Cardiac fibroblast (primary cell): ENCODE results near the gene CSRNP3.
"Not testable (repeated sequence)": the region's sequence is repeated elsewhere in the genome, so short reads cannot be mapped to it uniquely, and the experiment has no call there.

Source experiments
- DNase-seq, 2 donors: peaks; one replicate each; pipeline versions ENCODE4 v3.0.0 to v3.0.0-alpha.2; 2010; ENCODE audit warnings: low read depth in 2 of 2
- H3K4me3 ChIP-seq, 2 donors: replicated peaks in 1 of 2; 1 replicate in 1 of 2; 2 replicates in 1 of 2; pipeline ENCODE4 v1.5.1; 2011; ENCODE audit warnings: low read depth in 2 of 2, low read length in 2 of 2, mild to moderate bottlenecking in 2 of 2, moderate library complexity in 1 of 2
- CTCF ChIP-seq: IDR thresholded peaks from one replicate; pipeline ENCODE4 v1.5.1; 2011; ENCODE audit warnings: low read depth, mild to moderate bottlenecking, low read length, inconsistent platforms

CSRNP3 gene

GRCh38 chr2:165660361-165660760, 190.9 kb downstream of the CSRNP3 start:
- no peak for TF ChIP-seq CTCF
- DNase-seq, result no peak
- no peak overlapping the region for H3K4me3 ChIP-seq

GRCh38 chr2:165662720-165663119, 193.2 kb downstream of the CSRNP3 start:
- TF ChIP-seq CTCF, result no peak
- DNase-seq, result no peak
- H3K4me3 ChIP-seq, result no peak overlapping the region

- TF ChIP-seq CTCF, result no peak
- DNase-seq, result no peak
- H3K4me3 ChIP-seq, result no peak overlapping the region
Measured at GRCh38 chr2:165665614-165666013, 196.1 kb downstream of the CSRNP3 start.

- DNase-seq, H3K4me3 ChIP-seq: not testable (repeated sequence)
Measured at GRCh38 chr2:165666073-165666472, 196.6 kb downstream of the CSRNP3 start.

GRCh38 chr2:165666605-165667004, 197.1 kb downstream of the CSRNP3 start:
- TF ChIP-seq CTCF, result no peak

GRCh38 chr2:165667375-165667774, 197.9 kb downstream of the CSRNP3 start:
- H3K4me3 ChIP-seq, result no peak overlapping the region
- TF ChIP-seq CTCF, result no peak
- no peak for DNase-seq

More at GRCh38 chr2:165666605-165667004, 197.1 kb downstream of the CSRNP3 start:
- H3K4me3 ChIP-seq, result no peak overlapping the region
- DNase-seq, result no peak

GRCh38 chr2:165674780-165675179, 205.3 kb downstream of the CSRNP3 start:
- TF ChIP-seq CTCF, result no peak
- no peak for DNase-seq

More at GRCh38 chr2:165674780-165675179, 205.3 kb downstream of the CSRNP3 start:
- no peak overlapping the region for H3K4me3 ChIP-seq
